ENCODE results near the gene KCNAB2.

KCNAB2 gene

GRCh38 chr1:6077506-6077905 lies 31.8 kb downstream of the KCNAB2 start:
- DNase-seq (ENCODE audit: extremely low read depth in 1 of 2, low read depth in 1 of 2) = no peak

DNA sequence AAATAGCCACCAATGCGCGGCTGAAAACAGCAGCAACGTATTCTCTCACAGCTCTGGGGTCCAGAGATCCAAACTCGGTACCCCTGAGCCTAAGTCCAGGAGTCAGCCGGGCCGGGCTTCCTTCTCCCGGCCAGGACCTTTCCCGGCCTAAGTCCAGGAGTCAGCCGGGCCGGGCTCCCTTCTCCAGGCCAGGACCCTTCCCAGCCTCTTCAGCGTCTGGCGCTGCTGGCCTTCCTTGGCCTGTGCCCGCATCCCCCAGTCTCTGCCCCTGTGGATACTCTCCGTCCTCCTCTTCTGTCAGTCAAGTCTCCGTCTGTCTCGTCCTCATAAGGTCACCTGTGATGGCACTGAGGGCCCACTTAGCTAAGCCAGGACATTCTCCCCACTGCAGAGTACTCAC lies 32.2 kb downstream of the KCNAB2 start:
- no peak for DNase-seq (ENCODE audit: extremely low read depth in 1 of 2, low read depth in 1 of 2)

DNA sequence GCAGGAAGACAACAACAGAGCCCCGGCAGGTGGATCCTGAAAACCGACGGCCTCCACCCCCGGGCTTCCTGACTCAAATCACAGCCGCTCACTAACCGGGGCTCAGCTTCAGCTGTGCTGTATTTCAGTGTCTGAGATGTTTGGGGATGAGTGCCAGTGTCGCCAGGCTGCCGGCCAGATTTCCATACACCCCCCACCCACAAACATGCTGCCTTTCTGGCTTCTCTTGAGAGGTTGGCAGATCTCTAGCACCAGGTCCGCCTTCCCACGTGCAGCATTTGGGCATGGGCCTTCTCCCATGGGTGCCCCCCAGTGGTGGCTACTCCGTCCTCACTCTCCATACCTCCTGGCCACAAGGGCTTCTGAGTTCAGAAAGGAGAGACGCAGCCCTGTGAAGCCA lies 34.8 kb downstream of the KCNAB2 start:
- DNase-seq (ENCODE audit: extremely low read depth in 1 of 2, low read depth in 1 of 2) = no peak

- no peak for DNase-seq (ENCODE audit: extremely low read depth in 1 of 2, low read depth in 1 of 2)
These were observed 36.2 kb downstream of the KCNAB2 start for GRCh38 chr1:6081901-6082300.

GRCh38 chr1:6082430-6082971 lies 36.8 kb downstream of the KCNAB2 start:
- DNase-seq (ENCODE audit: extremely low read depth in 1 of 2, low read depth in 1 of 2) = no peak

DNA sequence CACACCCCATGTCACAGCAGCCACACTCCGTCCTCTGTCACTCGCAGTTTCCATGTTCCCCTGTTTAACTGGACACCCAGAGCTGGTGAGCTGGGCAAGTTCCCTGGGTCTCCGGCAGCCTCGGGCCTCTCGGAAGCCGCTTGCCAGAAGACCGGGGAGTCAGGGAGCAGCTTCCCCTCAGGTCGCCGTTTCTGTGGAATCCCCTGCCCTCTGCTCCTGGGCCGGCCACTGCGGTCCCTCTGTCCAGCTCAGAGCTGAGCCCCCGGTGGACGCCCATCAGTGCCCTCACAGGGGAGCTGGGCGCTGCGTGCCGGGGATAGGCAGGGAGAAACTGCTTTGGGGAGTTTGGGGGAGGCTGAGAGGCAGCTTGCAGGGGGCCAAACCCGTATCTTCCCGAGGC lies 37.7 kb downstream of the KCNAB2 start:
- DNase-seq (ENCODE audit: extremely low read depth in 1 of 2, low read depth in 1 of 2) = no peak

GRCh38 chr1:6083801-6084446 lies 38.2 kb downstream of the KCNAB2 start:
- DNase-seq (ENCODE audit: extremely low read depth in 1 of 2, low read depth in 1 of 2) = no peak

GRCh38 chr1:6084781-6085495 lies 39.2 kb downstream of the KCNAB2 start:
- no peak for DNase-seq (ENCODE audit: extremely low read depth in 1 of 2, low read depth in 1 of 2)

DNA sequence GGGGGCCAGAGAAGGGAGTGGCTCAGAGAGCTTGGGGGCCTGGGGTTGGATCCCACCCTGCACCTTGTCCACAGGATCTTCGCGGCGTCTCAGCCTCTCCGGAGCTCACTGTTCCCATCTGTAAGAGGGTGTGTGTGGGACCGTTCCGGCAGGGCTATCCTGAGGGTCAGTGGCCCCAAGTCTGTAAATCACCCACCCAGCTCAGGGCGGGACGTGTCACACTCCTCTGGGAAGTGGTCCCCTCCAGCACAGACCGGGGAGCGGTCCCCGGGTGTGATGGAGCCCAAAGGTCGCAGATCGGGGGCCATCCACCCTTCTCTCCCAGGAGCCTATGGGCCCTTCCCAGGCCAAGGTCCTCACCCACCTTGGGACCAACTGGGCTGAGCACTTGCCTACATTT lies 40.0 kb downstream of the KCNAB2 start:
- no peak for DNase-seq (ENCODE audit: extremely low read depth in 1 of 2, low read depth in 1 of 2)

DNA sequence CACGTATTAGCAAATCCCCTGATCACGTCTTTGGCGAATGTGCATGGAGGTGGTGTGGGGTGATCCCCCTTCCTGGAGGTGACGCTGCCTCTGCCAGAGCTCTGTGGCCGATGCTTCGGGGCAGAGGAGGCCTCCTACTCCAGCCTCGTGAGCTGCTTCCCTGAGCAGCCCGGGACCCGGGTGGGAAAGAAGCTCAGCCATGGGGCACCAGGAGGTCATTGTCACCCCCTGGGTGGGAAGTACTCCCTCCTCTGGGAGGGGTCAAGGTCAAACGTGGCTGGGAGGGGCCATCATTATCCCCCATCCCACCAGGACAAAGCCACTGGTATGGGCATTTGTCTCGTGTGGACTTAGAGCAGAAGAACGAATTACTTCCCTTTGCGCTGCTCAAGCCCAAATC lies 40.7 kb downstream of the KCNAB2 start:
- DNase-seq (ENCODE audit: extremely low read depth in 1 of 2, low read depth in 1 of 2) = no peak

DNA sequence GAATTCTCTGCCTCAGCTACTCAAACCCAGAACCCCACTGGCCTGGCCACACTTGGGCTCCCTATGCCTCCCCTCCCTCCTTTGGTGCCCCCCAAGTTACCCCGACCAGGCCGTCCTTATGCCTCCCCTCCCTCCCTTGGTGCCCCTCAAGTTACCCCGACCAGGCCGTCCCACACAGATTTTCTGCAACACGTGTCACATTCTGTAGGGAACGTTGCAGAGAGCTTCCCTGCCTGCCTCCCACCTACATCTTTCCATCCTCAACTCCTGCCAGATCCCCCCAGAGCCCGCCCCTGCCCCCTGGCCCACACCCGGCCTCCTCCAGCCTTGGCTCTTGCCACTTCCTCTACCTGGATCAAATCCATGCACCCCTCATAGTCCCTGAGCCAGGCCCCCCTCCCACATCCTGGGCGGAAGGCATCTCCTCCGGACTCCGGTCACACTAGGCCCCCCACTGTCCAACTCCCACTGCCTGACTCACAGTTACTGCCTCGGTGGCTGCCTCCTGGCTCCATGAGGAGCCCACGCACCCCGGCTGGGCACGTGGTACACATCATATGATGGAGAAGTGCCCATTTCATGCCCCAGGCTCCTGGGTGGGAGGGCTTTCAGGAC lies 41.2 kb downstream of the KCNAB2 start:
- no peak for DNase-seq (ENCODE audit: extremely low read depth in 1 of 2, low read depth in 1 of 2)

DNA sequence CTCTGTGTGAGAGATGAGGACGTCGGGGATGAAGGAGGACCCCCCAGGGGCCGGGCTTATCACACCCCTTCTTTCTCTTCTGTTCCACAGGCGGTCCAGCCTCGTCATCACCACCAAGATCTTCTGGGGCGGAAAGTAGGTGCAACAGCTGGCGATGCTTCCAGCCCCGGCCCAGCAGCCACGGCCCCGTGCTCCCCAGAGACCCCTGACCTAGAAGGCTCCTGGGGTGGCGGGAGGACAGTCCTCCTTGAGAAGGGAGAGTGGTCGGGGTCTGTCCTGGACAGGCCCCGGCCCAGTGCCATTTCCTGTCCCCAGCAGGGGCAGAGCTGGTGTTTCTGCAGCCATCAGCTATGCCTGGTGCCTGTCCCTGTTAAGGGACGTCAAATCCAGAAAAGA lies 41.7 kb downstream of the KCNAB2 start:
- no peak for DNase-seq (ENCODE audit: extremely low read depth in 1 of 2, low read depth in 1 of 2)

DNA sequence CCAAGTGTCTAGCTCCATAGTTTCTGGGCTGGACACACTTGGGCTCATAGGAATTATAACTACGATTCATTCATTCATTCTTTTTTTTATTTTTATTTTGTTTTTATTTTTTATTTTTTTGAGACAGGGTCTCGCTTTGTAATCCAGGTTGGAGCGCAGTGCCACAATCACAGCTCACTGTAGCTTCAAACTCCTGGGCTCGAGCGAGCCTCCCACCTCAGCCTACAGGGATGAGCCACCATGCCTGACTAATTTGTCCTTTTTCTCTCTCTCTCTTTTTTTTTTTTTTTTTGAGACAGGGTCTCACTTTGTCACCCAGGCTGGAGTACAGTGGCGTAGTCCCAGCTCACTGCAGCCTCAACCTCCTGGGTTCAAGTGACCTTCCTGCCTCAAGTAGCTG lies 42.3 kb downstream of the KCNAB2 start:
- DNase-seq (ENCODE audit: extremely low read depth in 1 of 2, low read depth in 1 of 2) = no peak

DNA sequence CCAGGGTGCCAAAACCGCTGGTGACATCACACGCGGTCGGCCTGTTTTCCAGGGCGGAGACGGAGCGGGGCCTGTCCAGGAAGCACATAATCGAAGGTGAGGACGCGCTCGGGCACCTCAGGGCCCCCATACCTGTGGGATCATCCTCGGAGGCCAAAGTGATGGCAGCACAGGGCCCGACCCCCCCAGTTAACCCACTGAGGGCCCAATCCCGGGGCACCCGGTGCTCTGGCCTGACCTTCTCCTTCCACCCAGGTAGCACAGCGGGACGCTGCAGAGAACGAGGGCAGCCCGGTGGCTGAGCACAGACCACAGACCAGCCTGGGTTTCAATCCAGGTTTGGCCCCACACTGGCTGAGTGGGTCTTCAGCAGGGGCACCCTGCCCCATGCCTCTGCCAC lies 43.3 kb downstream of the KCNAB2 start:
- no peak for DNase-seq (ENCODE audit: extremely low read depth in 1 of 2, low read depth in 1 of 2)

GRCh38 chr1:6090288-6090687 lies 44.6 kb downstream of the KCNAB2 start:
- no peak for DNase-seq (ENCODE audit: extremely low read depth in 1 of 2, low read depth in 1 of 2)

- no peak for DNase-seq (ENCODE audit: extremely low read depth in 1 of 2, low read depth in 1 of 2)
These were observed 45.5 kb downstream of the KCNAB2 start for GRCh38 chr1:6090996-6091822.

DNA sequence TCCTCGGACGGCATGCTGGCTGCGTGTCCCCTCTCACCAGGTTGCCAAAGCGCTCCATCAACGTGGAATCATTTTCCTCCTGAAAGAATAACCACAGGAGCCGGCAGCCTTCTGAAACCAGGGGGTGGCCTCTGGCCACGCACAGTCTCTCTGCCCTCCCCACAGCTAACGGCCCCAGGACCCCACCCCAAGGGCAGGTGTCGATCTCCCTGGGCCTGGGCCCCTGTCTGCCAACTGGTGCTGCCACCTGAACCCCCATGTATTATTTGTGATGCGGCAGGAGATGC lies 46.1 kb downstream of the KCNAB2 start:
- DNase-seq (ENCODE audit: extremely low read depth in 1 of 2, low read depth in 1 of 2) = no peak

DNA sequence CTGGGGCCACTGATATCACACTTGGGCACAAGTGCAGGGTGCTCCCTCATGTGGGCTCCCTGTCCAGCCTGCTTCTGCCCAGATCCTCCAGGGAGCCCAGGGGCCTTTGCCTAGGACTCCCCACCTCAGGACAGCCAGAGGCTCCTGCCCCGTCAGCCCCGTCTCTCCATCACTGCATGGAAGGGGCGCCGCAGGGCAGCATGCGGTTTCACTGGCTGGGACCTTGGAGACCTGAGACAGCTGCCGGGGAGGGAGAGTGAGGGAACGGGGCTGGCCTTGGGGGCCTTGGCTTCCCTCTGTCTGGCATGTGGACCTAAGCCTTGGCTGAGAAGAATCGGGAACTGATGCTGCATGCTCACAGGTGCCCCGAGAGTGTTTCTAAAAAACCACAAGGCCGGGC lies 46.5 kb downstream of the KCNAB2 start:
- no peak for DNase-seq (ENCODE audit: extremely low read depth in 1 of 2, low read depth in 1 of 2)

GRCh38 chr1:6093071-6093470 lies 47.4 kb downstream of the KCNAB2 start:
- no peak for DNase-seq (ENCODE audit: extremely low read depth in 1 of 2, low read depth in 1 of 2)

GRCh38 chr1:6093611-6094010 lies 47.9 kb downstream of the KCNAB2 start:
- no peak for DNase-seq (ENCODE audit: extremely low read depth in 1 of 2, low read depth in 1 of 2)

DNA sequence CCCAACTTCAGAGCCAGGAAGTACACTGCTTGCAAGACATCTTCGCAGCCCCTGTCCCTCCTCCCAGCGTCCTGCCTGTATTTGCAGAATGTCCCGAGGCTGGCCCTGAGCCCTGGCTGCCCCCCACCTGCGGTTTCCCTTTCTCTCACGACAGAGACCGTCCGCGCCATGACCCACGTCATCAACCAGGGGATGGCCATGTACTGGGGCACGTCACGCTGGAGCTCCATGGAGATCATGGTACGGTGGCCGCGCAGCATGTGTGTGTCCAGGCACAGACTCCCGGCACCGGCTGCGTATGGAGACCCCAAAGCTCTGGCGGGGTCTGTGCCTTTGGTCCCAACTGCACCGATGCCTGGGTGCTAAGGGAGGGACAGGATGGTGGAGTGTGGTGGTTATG lies 48.6 kb downstream of the KCNAB2 start:
- no peak for DNase-seq (ENCODE audit: extremely low read depth in 1 of 2, low read depth in 1 of 2)

Measured in activated CD8-positive, alpha-beta memory T cell treated with anti-CD3 and anti-CD28 coated beads for 1 hour (primary cell).